Prostate gland (tissue), 2 donors: Measurements from ENCODE around the gene SERINC4.

Source experiments
- POLR2AphosphoS5 ChIP-seq: sonication (generic); formaldehyde crosslinking; IDR thresholded peaks from one replicate; pipeline ENCODE4 v1.6.1; 2017; ENCODE audit warnings: antibody characterized with exemption
- TF ChIP-seq, protein P1 (sequence below), 4 experiments: fragments of 200-600 bp in 2 of 4; fragments of 450-650 bp in 2 of 4; sonication (generic) in 2 of 4; IDR thresholded peaks; 1 replicate in 3 of 4; 2 replicates in 1 of 4; pipeline ENCODE4 v1.5.1; 2016 to 2019; ENCODE audit warnings: antibody characterized with exemption in 4 of 4, mild to moderate bottlenecking in 2 of 4, moderate library complexity in 2 of 4

DNA sequence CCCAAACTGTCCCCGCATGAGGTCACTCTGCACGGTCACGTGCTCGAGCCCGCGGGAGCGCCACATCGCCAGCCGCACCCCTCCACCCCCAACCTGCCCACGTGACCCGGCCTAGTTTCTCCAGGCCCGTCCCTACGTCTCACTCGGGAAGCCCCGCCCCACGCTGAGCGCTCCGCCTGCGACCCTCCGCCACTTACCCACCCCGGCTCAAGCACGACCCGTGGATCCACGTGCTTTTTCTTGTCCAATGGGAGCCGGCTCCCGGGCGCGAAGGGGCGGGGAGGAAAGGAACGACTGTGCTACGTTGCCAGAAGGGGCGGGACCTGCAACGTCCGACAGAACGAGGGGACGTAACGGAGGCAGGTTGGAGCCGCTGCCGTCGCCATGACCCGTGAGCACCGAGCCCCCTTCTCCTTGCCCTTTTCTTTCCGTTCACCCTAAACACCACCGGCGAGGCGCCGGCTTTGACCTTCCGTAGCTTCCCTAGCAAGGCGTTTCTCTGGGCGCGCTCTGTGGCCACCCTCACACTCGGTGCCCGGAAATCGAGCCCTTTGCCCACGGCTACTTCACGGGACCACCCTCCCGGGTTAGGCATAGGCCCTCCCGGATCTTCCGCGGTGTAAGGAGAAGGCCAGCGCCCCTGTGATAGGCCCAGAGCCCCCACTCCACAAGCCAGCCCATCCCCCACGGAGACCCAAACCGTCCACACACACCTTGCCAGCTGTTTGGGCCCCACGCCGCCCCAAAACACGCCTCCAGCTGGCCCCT, 7.8 kb downstream of the SERINC4 start, which contains the start of gene SERF2:
- TF ChIP-seq, protein P1, sequence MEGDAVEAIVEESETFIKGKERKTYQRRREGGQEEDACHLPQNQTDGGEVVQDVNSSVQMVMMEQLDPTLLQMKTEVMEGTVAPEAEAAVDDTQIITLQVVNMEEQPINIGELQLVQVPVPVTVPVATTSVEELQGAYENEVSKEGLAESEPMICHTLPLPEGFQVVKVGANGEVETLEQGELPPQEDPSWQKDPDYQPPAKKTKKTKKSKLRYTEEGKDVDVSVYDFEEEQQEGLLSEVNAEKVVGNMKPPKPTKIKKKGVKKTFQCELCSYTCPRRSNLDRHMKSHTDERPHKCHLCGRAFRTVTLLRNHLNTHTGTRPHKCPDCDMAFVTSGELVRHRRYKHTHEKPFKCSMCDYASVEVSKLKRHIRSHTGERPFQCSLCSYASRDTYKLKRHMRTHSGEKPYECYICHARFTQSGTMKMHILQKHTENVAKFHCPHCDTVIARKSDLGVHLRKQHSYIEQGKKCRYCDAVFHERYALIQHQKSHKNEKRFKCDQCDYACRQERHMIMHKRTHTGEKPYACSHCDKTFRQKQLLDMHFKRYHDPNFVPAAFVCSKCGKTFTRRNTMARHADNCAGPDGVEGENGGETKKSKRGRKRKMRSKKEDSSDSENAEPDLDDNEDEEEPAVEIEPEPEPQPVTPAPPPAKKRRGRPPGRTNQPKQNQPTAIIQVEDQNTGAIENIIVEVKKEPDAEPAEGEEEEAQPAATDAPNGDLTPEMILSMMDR (IDR thresholded peaks at IDR 0.05): no peak
- peak; percentile 99 for TF ChIP-seq POLR2AphosphoS5
